Tibial artery (tissue), 4 donors: Measurements from ENCODE around the gene GLT1D1.

Source experiments
- DNase-seq, 2 donors: peaks; one replicate each; pipeline ENCODE4 v3.0.0-alpha.2; 2019
- H3K27ac ChIP-seq, 2 donors: fragments of 200-600 bp; sonication (generic) in 1 of 2; 1 replicate in 1 of 2; 2 replicates in 1 of 2; pipeline ENCODE4 v1.5.1; 2018 to 2019; ENCODE audit warnings: mild to moderate bottlenecking in 1 of 2
- H3K27me3 ChIP-seq, 2 donors: fragments of 200-600 bp; sonication (generic) in 1 of 2; one replicate each; pipeline versions ENCODE4 v1.5.1 to v1.6.0; 2016 to 2019
- H3K36me3 ChIP-seq, 3 donors: fragments of 200-600 bp; sonication (generic) in 2 of 3; one replicate each; pipeline ENCODE4 v1.5.1; 2016 to 2019; ENCODE audit warnings: mild to moderate bottlenecking in 2 of 3
- H3K4me1 ChIP-seq, 4 donors: fragments of 200-600 bp; sonication (generic) in 2 of 4; 1 replicate in 3 of 4; 2 replicates in 1 of 4; pipeline ENCODE4 v1.5.1; 2016 to 2019
- H3K4me3 ChIP-seq, 2 donors: fragments of 200-600 bp; sonication (generic) in 1 of 2; 1 replicate in 1 of 2; 2 replicates in 1 of 2; pipeline ENCODE4 v1.5.1; 2018 to 2019; ENCODE audit warnings: mild to moderate bottlenecking in 2 of 2
- H3K9me3 ChIP-seq, 3 donors: fragments of 200-600 bp; sonication (generic) in 1 of 3; one replicate each; pipeline ENCODE4 v1.5.1; 2016 to 2019
- CTCF ChIP-seq, 2 experiments: fragments of 200-600 bp in 1 of 2; fragments of 450-650 bp in 1 of 2; IDR thresholded peaks; one replicate each; pipeline ENCODE4 v1.5.1; 2017 to 2019; ENCODE audit warnings: antibody characterized with exemption in 2 of 2, mild to moderate bottlenecking in 1 of 2, moderate library complexity in 1 of 2
- intact Hi-C: fragments of 100-400 bp; cut with DNase I; formaldehyde crosslinking; loops from one replicate; pipeline ENCODE4 v1.15.0; 2023; ENCODE audit warnings: low total_unique reads

The GLT1D1 gene

DNA sequence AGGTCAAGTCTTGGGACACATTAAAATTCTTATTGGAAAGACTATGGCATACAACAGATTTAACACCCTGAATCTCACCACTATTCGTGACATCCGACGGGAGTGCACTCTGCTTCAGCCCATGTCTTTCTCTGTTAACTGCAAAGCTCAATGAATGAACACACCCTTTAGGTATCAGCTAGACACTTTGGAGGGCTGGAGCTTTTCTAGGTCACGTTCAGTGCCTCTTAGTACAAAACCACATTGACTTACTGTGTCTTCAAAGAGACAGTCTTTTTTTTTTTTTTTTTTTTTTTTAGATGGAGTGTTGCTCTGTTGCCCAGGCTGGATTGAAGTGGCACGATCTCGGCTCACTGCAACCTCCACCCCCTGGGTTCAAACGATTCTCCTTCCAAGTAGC is 80.6 kb downstream of the GLT1D1 start:
- no peak for TF ChIP-seq CTCF (IDR thresholded peaks at IDR 0.05)
- intact Hi-C loops = no loop called here
- no peak overlapping the region for H3K27ac ChIP-seq
- H3K4me3 ChIP-seq = no peak overlapping the region
- no peaks in the 10 kb centered on the region for H3K4me1 ChIP-seq
- H3K9me3 ChIP-seq = no peaks in the 10 kb centered on the region
- H3K27me3 ChIP-seq = no peaks in the 10 kb centered on the region
- no peaks in the 10 kb centered on the region for H3K36me3 ChIP-seq
- no peak for DNase-seq

DNA sequence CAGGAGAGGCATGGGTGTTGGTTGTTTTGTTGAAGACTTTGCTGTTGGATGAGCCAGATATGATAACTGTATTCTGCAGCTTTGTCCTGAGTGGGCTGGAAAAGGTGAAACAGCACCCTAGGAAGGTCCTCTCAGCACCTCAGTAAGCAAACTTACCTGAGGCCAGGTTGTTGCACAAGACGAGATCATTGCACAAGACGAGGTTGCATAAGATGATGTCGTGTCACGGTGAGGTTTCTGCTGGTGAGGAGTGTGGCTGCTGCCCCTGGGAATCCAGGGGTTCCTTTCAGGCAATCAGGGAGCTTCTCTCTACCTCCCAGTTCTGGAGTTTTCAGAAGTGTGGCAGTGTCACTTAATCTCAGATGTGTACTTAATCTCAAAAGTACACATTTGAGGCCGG is 85.6 kb downstream of the GLT1D1 start:
- Histone ChIP-seq H3K9me3 (no peaks in the 10 kb centered on the region), H3K27me3 (no peaks in the 10 kb centered on the region), H3K27ac (no peak overlapping the region), H3K4me1 (no peaks in the 10 kb centered on the region), H3K4me3 (no peak overlapping the region), H3K36me3 (no peaks in the 10 kb centered on the region)
- intact Hi-C loops = no loop called here
- no peak for DNase-seq
- TF ChIP-seq CTCF (IDR thresholded peaks at IDR 0.05) = no peak

GRCh38 chr12:128940090-128940888 is 87.0 kb downstream of the GLT1D1 start:
- peaks cover 0 to 2% of the 10 kb centered on the region in 2 donors for H3K27me3 ChIP-seq
- H3K27ac ChIP-seq = no peak overlapping the region
- no peak for TF ChIP-seq CTCF (IDR thresholded peaks at IDR 0.05)
- H3K4me1 ChIP-seq = no peaks in the 10 kb centered on the region
- H3K4me3 ChIP-seq = no peak overlapping the region
- intact Hi-C loops = no loop called here
- H3K36me3 ChIP-seq = no peaks in the 10 kb centered on the region
- no peaks in the 10 kb centered on the region for H3K9me3 ChIP-seq
- no peak for DNase-seq

GRCh38 chr12:128940974-128941373 is 87.7 kb downstream of the GLT1D1 start:
- intact Hi-C loops = no loop called here
- H3K27me3 ChIP-seq = peaks cover 0 to 2% of the 10 kb centered on the region in 2 donors
- H3K9me3 ChIP-seq = no peaks in the 10 kb centered on the region
- TF ChIP-seq CTCF (IDR thresholded peaks at IDR 0.05) = no peak
- DNase-seq = no peak
- H3K27ac ChIP-seq = no peak overlapping the region
- H3K36me3 ChIP-seq = no peaks in the 10 kb centered on the region
- no peak overlapping the region for H3K4me3 ChIP-seq
- H3K4me1 ChIP-seq = no peaks in the 10 kb centered on the region

- no peak overlapping the region for H3K4me3 ChIP-seq
- DNase-seq = no peak
- no peak for TF ChIP-seq CTCF (IDR thresholded peaks at IDR 0.05)
- H3K27me3 ChIP-seq = peaks cover 0 to 2% of the 10 kb centered on the region in 2 donors
- no peak overlapping the region for H3K27ac ChIP-seq
- no peaks in the 10 kb centered on the region for H3K9me3 ChIP-seq
- H3K4me1 ChIP-seq = no peaks in the 10 kb centered on the region
- no peaks in the 10 kb centered on the region for H3K36me3 ChIP-seq
- intact Hi-C loops = no loop called here
These were observed 89.7 kb downstream of the GLT1D1 start for GRCh38 chr12:128942960-128943477.
